Right lobe of liver (tissue), 6 donors: ENCODE results near the gene PPP1R37. TPM values are rescaled to one million over a fixed set of nuclear protein-coding genes. Genes with fewer than 3 reads are reported as not detected.

Experiments
- ATAC-seq, 4 donors: fragments of 200-7000 bp; cut with Tn5 transposase; one replicate each; pipeline ENCODE4 v1.9.1; 2020; ENCODE audit warnings: mild to moderate bottlenecking in 4 of 4, moderate library complexity in 4 of 4
- DNase-seq, 3 donors: peaks; one replicate each; pipeline ENCODE4 v3.0.0-alpha.2; 2020
- H3K27ac ChIP-seq, 3 donors: fragments of 200-600 bp; one replicate each; pipeline ENCODE4 v1.8.0; 2022
- H3K27me3 ChIP-seq, 2 donors: fragments of 200-600 bp; one replicate each; pipeline ENCODE4 v1.8.0; 2022
- H3K36me3 ChIP-seq, 4 donors: fragments of 200-600 bp; sonication (generic) in 1 of 4; one replicate each; pipeline versions ENCODE4 v1.5.1 to v1.8.0; 2017 to 2022; ENCODE audit warnings: control low read depth in 1 of 4
- H3K4me1 ChIP-seq, 4 donors: fragments of 200-600 bp; sonication (generic) in 1 of 4; one replicate each; pipeline versions ENCODE4 v1.5.1 to v1.8.0; 2017 to 2022; ENCODE audit warnings: control low read depth in 1 of 4
- H3K4me3 ChIP-seq, 3 donors: fragments of 200-600 bp; one replicate each; pipeline ENCODE4 v1.8.0; 2022
- H3K9me3 ChIP-seq, 4 donors: fragments of 200-600 bp; sonication (generic) in 1 of 4; one replicate each; pipeline versions ENCODE4 v1.5.1 to v1.8.0; 2017 to 2022; ENCODE audit warnings: control low read depth in 1 of 4
- POLR2A ChIP-seq: fragments of 450-650 bp; IDR thresholded peaks from one replicate; pipeline ENCODE4 v1.6.1; 2017; ENCODE audit warnings: antibody characterized with exemption, mild to moderate bottlenecking
- WGBS: methylation state at CpG from one replicate; pipeline ENCODE4 v1.1.6; 2018; ENCODE audit warnings: low coverage, low lambda C conversion rate; ENCODE audit not compliant: insufficient coverage; ENCODE audit errors: missing lambda C conversion rate; 5-methylcytosine and 5-hydroxymethylcytosine counted together
- intact Hi-C, 2 donors: fragments of 100-400 bp; cut with DNase I; formaldehyde crosslinking; loops; one replicate each; pipeline versions ENCODE4 v1.11.2 to v1.14.1; 2022
- total RNA-seq, 6 experiments: library from RNA; depleted of rRNA in 2 of 6; stranded (reverse); fragments of >200 nt in 2 of 6; fragmentation: NEBNext Ultra II Directional in 3 of 6; extraction: Animal tissue kit (Norgen Biotek cat#: 25700) in 3 of 6; gene quantifications; one replicate each; pipeline versions ENCODE4 v1.1.0 to v1.2.4, GENCODE V29; 2016 to 2023
- TF ChIP-seq, protein P1 (sequence below), 4 donors: fragments of 200-600 bp in 3 of 4; fragments of 450-650 bp in 1 of 4; IDR thresholded peaks; one replicate each; pipeline versions ENCODE4 v1.5.1 to v1.8.0; 2016 to 2022; ENCODE audit warnings: antibody characterized with exemption in 4 of 4, mild to moderate bottlenecking in 2 of 4
- donor health status: DM: no; HTN: yes; CAD: no.
- donor health status: DM: no; HTN: no; CAD: no.
- donor health status: DM: no; HTN: no; CAD: no.
- donor health status: DM: no; HTN: yes; CAD: no.
- donor health status: DM: no; HTN: yes; CAD: no.

Gene PPP1R37
- total RNA-seq, 6 experiments from 2014 or later = 10.1 to 14.3 (median 11.0) TPM

GRCh38 chr19:45069056-45069455 is 23.9 kb upstream of the PPP1R37 start:
- no peak overlapping the region for H3K4me3 ChIP-seq
- 79% methylated on average over 6 of the region's 13 CpGs for WGBS
- TF ChIP-seq, protein P1, sequence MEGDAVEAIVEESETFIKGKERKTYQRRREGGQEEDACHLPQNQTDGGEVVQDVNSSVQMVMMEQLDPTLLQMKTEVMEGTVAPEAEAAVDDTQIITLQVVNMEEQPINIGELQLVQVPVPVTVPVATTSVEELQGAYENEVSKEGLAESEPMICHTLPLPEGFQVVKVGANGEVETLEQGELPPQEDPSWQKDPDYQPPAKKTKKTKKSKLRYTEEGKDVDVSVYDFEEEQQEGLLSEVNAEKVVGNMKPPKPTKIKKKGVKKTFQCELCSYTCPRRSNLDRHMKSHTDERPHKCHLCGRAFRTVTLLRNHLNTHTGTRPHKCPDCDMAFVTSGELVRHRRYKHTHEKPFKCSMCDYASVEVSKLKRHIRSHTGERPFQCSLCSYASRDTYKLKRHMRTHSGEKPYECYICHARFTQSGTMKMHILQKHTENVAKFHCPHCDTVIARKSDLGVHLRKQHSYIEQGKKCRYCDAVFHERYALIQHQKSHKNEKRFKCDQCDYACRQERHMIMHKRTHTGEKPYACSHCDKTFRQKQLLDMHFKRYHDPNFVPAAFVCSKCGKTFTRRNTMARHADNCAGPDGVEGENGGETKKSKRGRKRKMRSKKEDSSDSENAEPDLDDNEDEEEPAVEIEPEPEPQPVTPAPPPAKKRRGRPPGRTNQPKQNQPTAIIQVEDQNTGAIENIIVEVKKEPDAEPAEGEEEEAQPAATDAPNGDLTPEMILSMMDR (IDR thresholded peaks at IDR 0.05) = no peak
- TF ChIP-seq POLR2A = no peak
- no peak overlapping the region for H3K27ac ChIP-seq
- intact Hi-C loops = loop anchor here in 1 of 2 donors (10.0 kb wide), 1 partner anchor 184 kb away; no protein-coding TSS in a partner anchor
- no peaks in the 10 kb centered on the region for H3K27me3 ChIP-seq
- H3K4me1 ChIP-seq = no peaks in the 10 kb centered on the region
- peak; percentile 33 to 64 (median 44) for ATAC-seq
- no peak for DNase-seq
- peaks cover 9 to 63% (median 33%) of the 10 kb centered on the region in 4 donors for H3K36me3 ChIP-seq
- no peaks in the 10 kb centered on the region for H3K9me3 ChIP-seq

DNA sequence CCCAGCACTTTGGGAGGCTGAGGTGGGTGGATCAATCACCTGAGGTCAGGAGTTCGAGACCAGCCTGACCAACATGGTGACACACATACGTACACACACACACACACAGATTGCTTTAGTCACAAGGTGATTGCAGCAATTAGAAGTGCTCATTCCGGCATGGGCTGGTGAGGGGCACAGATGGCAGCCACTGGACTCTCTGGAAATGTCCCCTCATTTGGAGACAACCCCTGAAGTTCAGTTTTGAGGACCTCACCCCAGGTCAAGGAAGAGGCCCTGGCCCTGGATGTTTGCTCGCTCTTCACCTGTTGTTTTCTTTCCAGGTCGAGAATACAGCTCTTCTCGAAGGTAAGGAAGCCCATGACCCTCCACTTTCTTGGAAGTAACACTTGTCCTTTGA is 22.8 kb upstream of the PPP1R37 start:
- H3K4me1 ChIP-seq = no peaks in the 10 kb centered on the region
- H3K27ac ChIP-seq = no peak overlapping the region
- peaks cover 4 to 52% (median 28%) of the 10 kb centered on the region in 4 donors for H3K36me3 ChIP-seq
- H3K27me3 ChIP-seq = no peaks in the 10 kb centered on the region
- no peak for ATAC-seq
- no peak for DNase-seq
- intact Hi-C loops = no loop called here
- TF ChIP-seq, protein P1 (IDR thresholded peaks at IDR 0.05) = no peak
- TF ChIP-seq POLR2A = no peak
- H3K9me3 ChIP-seq = no peaks in the 10 kb centered on the region
- no peak overlapping the region for H3K4me3 ChIP-seq
- WGBS = 77% methylated on average over 3 of the region's 6 CpGs

DNA sequence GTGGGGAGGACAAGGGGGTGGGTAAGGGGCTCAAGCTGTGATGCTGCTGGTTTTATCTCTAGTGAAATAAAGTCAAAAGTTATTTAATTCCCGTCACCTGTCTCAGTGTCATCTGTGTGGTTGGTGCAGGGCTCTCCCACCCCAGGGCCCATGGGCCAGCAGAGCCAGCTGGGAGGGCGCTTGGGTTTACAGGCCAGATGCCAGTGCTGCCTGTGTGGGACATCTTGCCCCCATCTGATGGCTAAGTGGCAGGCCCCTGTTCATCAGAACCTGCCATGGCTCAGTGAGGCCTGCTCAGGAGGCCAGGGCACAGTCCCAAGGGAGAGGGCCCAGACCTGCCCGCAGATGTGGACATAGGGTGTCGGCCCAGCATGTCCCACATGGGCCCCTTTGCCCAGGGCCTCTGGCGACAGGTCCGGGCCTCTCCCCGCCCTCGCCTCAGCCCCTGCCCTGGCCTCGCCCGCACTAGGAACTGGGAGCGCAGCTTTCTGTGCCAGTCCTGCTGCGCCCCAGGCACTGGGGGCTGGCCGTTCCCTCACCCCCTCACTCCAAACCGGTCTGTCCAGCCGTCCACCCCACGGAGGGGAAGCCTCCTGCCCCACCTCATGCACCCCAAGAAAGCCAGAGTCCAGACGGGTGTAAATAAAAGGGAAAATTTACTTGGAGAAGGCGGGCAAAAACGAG is 22.0 kb upstream of the PPP1R37 start:
- intact Hi-C loops = no loop called here
- Histone ChIP-seq H3K9me3 (no peaks in the 10 kb centered on the region), H3K36me3 (peaks cover 4 to 44% (median 26%) of the 10 kb centered on the region in 4 donors), H3K27me3 (no peaks in the 10 kb centered on the region), H3K4me1 (peaks cover 0 to 3% (median 0%) of the 10 kb centered on the region in 4 donors), H3K27ac (no peak overlapping the region), H3K4me3 (no peak overlapping the region)
- ATAC-seq (no peak), DNase-seq (no peak)
- 87% methylated on average over 10 of the region's 19 CpGs for WGBS
- TF ChIP-seq, protein P1 (IDR thresholded peaks at IDR 0.05) = no peak
- TF ChIP-seq POLR2A = no peak

- peaks cover 0 to 6% (median 0%) of the 10 kb centered on the region in 4 donors for H3K4me1 ChIP-seq
- no peak for TF ChIP-seq POLR2A
- TF ChIP-seq, protein P1 (IDR thresholded peaks at IDR 0.05) = no peak
Measured at GRCh38 chr19:45071545-45071938, 21.4 kb upstream of the PPP1R37 start.

More at GRCh38 chr19:45071545-45071938, 21.4 kb upstream of the PPP1R37 start:
- intact Hi-C loops = no loop called here
- peaks cover 4 to 40% (median 24%) of the 10 kb centered on the region in 4 donors for H3K36me3 ChIP-seq
- DNase-seq (no peak), ATAC-seq (no peak)
- no CpG with 5 or more reads among the region's 25 CpGs for WGBS
- no peak overlapping the region for H3K27ac ChIP-seq
- H3K9me3 ChIP-seq = no peaks in the 10 kb centered on the region
- H3K4me3 ChIP-seq = no peak overlapping the region
- H3K27me3 ChIP-seq = no peaks in the 10 kb centered on the region
